Central memory CD4-positive, alpha-beta T cell (primary cell): ENCODE data around the gene PGF.
A peak's percentile ranks its signal among the peaks of the same experiment; 100 is the strongest.

Source experiments
- DNase-seq: peaks from one replicate; pipeline ENCODE4 v3.0.0; 2022

Gene PGF

GRCh38 chr14:74915826-74916225, 39.6 kb downstream of the PGF start:
- no peak for DNase-seq

DNA sequence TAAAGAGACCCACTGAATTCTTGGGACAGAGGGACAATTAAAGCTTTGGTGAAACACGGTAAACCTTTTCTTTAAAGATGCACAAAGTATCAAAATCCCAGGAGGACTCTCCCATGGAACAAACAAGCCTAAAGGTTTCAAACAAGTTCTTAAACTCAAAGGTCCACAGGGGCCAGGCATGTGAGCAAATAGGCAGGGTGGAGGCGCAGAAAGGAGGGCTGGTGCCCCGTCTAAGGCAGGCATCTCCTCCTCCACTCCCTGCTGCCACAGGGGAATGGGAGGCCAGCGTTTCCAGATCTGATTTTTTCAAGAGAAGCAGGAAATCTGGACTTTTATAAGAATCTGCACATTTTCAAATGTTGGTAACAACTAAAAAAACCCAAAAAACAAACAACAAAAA, 40.0 kb downstream of the PGF start:
- no peak for DNase-seq

DNA sequence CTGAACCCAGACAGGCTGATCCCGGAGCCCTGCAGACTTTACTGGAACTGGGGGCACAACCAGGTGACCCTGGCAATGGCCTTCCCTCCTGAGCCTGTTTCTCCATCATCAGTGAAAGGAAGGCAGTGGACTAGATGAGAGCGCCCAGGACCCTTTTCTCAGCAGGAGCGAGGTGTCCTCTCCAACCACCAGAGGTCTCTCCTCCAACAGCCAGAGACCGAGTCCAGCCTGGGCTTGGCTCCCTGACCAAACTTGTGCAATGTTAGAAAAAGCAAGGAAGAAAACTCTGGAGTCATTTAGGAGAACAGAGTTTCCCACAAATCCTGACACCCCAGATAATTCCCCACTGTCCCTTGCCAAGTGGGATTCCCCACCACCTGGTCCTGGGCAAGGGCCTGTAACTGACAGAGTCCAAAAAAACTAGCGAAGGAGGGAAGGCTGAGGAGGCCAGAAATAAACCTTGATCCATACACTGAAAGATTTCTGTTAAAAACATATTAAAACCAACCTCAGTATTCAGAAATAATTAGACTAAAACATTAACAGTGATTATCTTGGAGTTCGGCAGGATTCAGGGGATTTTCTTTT, 41.3 kb downstream of the PGF start:
- no peak for DNase-seq

- no peak for DNase-seq
These were observed 41.9 kb downstream of the PGF start for GRCh38 chr14:74913393-74913910.

DNA sequence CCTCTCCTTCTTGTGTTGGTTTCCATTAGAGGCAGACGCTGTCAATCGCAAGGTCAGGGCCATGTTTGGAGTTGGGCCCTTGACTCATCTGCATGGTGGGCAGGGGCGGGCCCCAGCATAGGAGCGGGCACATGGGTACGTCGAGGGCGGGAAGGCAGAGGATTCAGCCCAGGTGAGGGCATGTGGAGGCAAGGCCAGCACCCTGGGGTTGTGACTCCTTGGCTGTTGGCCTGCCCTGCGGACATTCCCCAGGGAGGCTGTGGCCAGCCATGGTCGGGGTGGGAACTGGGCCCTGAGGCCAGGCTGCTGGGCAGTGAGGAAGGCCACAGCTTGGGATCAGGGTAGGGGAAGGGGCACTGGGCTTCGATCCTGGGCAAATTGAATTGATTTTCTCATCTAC, 42.6 kb downstream of the PGF start:
- DNase-seq = no peak

DNA sequence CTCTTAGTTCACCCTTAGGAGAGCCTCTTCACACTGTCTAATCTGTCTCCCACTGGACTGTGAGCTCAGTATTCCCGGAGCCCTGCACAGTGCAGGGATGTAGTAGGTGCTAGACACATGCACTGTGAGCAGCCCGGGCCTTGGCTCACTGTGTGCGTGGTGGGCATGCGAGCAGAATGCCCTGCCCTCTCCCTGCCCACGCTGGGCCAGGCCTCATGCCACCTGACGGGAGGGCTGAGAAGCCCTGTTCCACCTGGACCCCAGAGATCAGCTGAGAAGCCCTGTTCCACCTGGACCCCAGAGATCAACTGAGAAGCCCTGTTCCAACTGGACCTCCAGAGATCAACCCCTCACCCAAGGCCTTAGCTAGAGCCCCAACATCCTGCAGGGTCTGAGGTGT, 43.3 kb downstream of the PGF start:
- no peak for DNase-seq

DNA sequence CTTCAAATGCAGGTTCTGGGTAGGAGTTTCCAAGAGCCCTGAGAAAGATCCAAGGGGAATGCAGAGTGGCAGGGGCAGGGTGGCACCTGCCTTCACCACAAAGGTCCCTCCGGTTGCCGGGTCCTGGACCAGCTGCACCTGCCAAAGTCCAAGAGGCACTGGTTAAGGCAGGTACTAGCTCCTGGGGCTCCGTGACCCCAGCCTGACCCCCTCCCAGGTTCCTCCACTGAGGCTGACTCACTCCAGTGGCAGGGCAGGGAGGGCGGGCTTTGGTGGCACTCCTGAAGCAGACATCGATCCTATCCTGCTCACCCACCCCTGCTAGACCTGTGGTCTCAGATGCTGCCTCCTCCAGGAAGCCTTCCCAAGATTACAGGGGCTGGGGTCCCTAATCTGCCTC, 43.7 kb downstream of the PGF start:
- DNase-seq = no peak

DNA sequence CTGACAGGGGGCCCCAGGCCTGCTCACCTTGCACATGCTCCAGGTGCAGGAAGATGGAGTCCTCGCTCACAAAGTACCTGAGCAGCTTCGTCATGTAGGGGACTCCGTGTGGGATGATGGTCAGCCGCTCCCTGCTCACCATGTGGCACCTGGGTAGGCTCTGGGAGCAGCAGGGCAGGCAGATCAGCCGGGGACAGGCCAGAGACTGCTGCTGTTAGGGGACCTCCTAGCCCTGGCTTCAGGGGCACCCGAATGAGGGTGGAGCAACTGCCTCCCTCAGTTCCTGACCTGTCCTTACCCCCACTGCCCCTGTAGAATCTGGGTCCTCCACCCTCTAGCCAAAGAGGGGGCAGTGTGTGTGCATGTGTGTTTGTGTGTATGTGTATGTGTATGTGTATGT, 44.2 kb downstream of the PGF start:
- no peak for DNase-seq

GRCh38 chr14:74910556-74910955, 44.8 kb downstream of the PGF start:
- no peak for DNase-seq

- DNase-seq = no peak
These were observed 45.5 kb downstream of the PGF start for GRCh38 chr14:74909911-74910310.

DNA sequence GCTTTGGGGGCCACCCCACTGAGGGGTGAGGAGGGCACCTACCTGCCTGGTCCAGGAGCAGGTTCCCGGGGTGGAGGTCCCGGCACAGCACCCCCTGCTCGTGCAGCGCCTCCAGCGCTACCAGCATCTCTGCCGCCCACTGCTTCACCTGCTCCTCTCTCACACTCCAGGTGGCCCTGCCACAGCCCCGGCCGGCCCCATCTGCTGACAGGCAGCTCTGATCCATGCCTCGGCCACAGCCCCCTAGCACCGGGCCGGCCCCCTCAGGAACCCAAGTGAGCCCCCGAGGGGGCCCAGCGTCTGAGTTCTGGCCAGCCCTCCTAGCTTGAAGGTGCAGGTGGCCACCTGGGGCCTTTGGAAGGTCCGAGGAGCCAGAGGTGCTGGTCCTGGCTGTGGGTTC, 45.9 kb downstream of the PGF start:
- no peak for DNase-seq

GRCh38 chr14:74908861-74909341, 46.5 kb downstream of the PGF start:
- no peak for DNase-seq

- DNase-seq = no peak
These were observed 47.7 kb downstream of the PGF start for GRCh38 chr14:74907744-74908143.

DNA sequence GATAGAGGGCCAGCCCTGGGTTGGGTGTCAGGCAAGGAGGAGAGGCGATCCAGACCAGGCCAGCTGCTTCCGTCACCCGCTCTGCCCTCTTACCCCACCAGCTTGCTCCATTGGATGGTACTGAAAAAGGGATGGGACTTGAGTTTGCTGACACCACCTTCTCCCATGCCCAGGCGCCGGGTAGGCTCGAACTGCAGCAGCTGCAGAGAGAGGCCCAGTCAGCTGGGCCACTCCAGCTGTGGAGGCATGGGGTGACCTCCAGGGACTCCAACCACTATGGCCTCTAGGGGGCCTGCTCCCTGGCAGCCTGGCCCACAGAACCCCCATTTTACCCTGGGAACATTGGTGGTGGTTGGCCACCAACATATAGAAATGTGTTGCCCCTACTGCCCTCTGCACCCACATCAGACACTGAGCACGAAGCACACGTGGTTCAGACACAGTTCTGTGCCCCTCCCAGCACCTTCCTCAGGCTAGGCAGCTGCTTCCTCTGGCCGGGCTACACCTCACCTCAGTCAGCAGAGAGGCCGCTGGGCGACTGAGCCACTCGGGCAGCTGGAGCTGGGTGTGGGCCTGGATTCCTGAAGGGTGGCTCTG, 48.4 kb downstream of the PGF start:
- no peak for DNase-seq

DNA sequence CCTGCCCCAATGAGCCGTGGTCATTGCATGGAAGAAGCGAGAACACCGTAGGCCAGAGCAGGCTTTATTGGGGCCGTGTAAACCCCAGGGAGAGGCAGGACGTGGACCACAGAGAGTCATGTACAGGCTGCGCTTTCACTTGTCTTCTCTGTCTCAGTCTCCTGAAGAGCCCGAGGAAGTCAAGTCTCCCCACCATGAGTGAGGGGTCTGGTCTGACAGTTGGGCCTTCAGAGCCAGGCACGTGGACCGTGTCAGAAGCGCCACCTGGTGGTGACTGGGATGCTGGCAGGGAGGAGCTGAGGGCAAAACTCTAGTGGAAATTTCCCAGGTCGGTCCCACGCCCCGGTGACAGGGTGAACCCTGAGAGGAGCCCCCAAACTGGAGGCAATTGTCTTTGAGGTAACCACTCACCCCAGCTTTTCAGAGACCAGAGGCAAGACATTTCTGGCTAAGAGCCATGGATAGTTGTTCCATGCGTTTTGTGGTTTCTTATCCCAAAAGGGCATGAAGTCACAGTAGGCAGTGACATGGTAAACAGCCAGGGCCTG, 49.7 kb downstream of the PGF start:
- peak; percentile 67 for DNase-seq

GRCh38 chr14:74904635-74905503, 50.5 kb downstream of the PGF start:
- DNase-seq = no peak

GRCh38 chr14:74902941-74903705, 52.3 kb downstream of the PGF start:
- no peak for DNase-seq

GRCh38 chr14:74898694-74899093, 56.7 kb downstream of the PGF start:
- no peak for DNase-seq

DNA sequence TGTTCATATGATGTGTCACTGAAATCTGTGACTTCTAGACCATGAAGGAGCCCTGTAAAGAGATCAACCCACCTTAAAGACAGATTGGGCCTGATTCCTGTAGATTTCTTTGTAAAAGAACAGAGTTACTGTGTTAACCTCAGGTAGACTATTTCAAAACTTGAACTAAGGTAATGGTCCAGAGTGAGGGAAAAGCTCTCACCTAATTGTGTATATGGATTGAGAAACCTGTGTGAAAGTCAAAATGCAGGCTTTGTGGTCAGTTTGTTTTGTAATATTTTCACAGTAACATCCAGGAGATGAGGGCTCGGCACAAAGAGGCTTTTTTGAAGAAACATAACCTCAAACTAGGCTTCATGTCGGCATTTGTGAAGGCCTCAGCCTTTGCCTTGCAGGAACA, 57.3 kb downstream of the PGF start:
- no peak for DNase-seq

DNA sequence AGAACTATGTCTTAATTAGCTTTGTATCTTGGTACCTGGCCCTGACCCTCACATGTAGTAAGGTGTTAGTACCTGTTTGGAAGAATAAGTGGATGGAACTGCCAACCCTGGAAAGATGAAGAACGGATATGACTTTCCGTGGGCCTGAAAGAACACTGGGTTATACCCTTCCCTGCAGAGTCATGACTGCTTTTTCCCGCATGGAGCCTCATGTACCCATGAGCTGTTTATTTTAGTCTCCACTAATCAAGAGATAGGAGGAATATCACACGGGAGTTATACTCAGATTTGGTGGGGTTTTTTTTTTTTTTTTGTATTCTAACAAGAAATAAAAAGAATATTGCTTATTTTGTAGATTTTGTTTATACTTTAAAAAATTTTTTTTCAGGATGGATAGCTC, 57.8 kb downstream of the PGF start:
- no peak for DNase-seq

DNA sequence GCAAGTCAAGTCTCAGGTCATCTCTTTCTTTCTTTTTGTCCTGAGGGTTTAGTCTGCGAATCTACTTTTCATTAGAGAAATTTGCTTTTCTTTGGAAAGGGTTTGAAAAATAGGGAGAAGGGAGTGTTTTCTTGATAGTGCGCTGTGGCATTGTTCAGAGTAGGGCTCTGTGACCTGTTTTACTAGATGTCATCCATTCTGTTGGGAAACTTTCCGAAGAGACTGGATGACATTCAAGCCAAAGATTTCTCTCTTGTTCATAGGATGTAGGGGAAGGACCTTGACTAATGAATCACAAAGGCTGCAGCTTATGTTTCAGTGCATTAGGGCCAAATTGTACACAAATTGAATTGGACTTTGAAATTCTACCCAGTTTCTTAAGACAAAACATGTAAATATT, 59.0 kb downstream of the PGF start:
- DNase-seq = no peak

GRCh38 chr14:74893614-74894091, 61.7 kb downstream of the PGF start:
- DNase-seq = no peak

GRCh38 chr14:74892745-74893144, 62.7 kb downstream of the PGF start:
- DNase-seq = no peak
